Loucy (cell line): ENCODE data around the gene FRMD5.

Experiments
- H2AFZ ChIP-seq: fragments of 200-600 bp; sonication (generic); 2 replicates; pipeline ENCODE4 v1.6.0; 2016; ENCODE audit warnings: antibody characterized with exemption, mild to moderate bottlenecking, low read length, moderate library complexity
- H3F3A ChIP-seq: fragments of 200-600 bp; 2 replicates; pipeline ENCODE4 v1.6.0; 2016; ENCODE audit warnings: antibody characterized with exemption, low read depth, mild to moderate bottlenecking
- H3K27me3 ChIP-seq: fragments of 200-600 bp; sonication (generic); 2 replicates; pipeline ENCODE4 v1.6.1; 2014; ENCODE audit warnings: low read length, mild to moderate bottlenecking; ENCODE audit not compliant: insufficient read depth, poor library complexity, severe bottlenecking
- H3K36me3 ChIP-seq: fragments of 200-600 bp; sonication (generic); 2 replicates; pipeline ENCODE4 v1.6.1; 2016; ENCODE audit warnings: low read length; ENCODE audit not compliant: insufficient read depth
- H3K4me1 ChIP-seq: fragments of 200-600 bp; sonication (generic); 2 replicates; pipeline ENCODE4 v1.5.1; 2014; ENCODE audit warnings: low read length, mild to moderate bottlenecking; ENCODE audit not compliant: insufficient read depth, poor library complexity, severe bottlenecking
- H3K4me2 ChIP-seq: fragments of 200-600 bp; sonication (generic); 2 replicates; pipeline ENCODE4 v1.6.0; 2014; ENCODE audit warnings: antibody characterized with exemption, low read length, low read depth, mild to moderate bottlenecking; ENCODE audit not compliant: poor library complexity, severe bottlenecking
- H3K4me3 ChIP-seq: fragments of 200-600 bp; sonication (generic); 2 replicates; pipeline ENCODE4 v1.5.1; 2014; ENCODE audit warnings: low read length, mild to moderate bottlenecking, mixed read lengths; ENCODE audit not compliant: poor library complexity, severe bottlenecking
- H3K79me2 ChIP-seq: fragments of 200-600 bp; sonication (generic); 2 replicates; pipeline ENCODE4 v1.6.1; 2014; ENCODE audit warnings: low read length; ENCODE audit not compliant: insufficient read depth
- H3K9ac ChIP-seq: fragments of 200-600 bp; sonication (generic); 2 replicates; pipeline ENCODE4 v1.6.0; 2014; ENCODE audit warnings: mild to moderate bottlenecking, low read depth, low read length, moderate library complexity; ENCODE audit not compliant: poor library complexity, severe bottlenecking
- H3K9me2 ChIP-seq: fragments of 200-600 bp; sonication (generic); replicated peaks from 2 replicates; pipeline ENCODE4 v1.6.1; 2016; ENCODE audit warnings: low read depth, low read length, mixed read lengths
- H3K9me3 ChIP-seq: fragments of 200-600 bp; sonication (generic); 2 replicates; pipeline ENCODE4 v1.6.1; 2014; ENCODE audit warnings: mild to moderate bottlenecking, antibody characterized with exemption, low read length, low read depth; ENCODE audit not compliant: insufficient read depth
- H4K20me1 ChIP-seq: fragments of 200-600 bp; sonication (generic); 2 replicates; pipeline ENCODE4 v1.6.0; 2014; ENCODE audit warnings: antibody characterized with exemption, low read length, mild to moderate bottlenecking; ENCODE audit not compliant: insufficient read depth, poor library complexity, severe bottlenecking
- EZH2phosphoT487 ChIP-seq: fragments of 200-600 bp; IDR thresholded peaks from 2 replicates; pipeline ENCODE4 v1.6.1; 2018; ENCODE audit warnings: antibody characterized with exemption, mild to moderate bottlenecking, moderate library complexity, borderline replicate concordance
- TF ChIP-seq, protein P1 (sequence below): fragments of 200-600 bp; sonication (generic); conservative IDR thresholded peaks from 2 replicates; pipeline ENCODE4 v1.5.1; 2014; ENCODE audit warnings: mild to moderate bottlenecking, antibody characterized with exemption, low read length

FRMD5 gene

DNA sequence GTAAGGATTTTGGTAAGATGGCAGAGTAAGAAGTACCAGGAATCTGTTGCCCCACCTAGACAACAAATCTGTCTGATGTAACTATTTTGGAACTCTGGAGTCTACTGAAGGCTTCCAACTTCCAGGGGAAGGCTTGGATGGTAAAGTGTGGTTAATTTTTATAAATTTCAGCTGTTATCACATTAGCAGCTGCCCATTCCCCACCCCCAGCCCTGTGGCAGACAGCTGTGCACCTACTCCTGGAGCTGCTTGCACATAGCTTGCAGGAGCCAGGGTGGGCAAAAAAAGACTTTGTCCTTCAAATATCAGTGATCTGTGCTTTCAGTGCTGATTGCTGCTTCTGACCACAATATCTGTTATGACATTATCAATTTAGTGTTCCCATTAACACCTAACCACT is 47.4 kb downstream of the FRMD5 start:
- Histone ChIP-seq H3K9ac (no peak overlapping the region), H3K27me3 (peaks cover 4% of the 10 kb centered on the region), H3K36me3 (no peaks in the 10 kb centered on the region), H3K4me1 (no peaks in the 10 kb centered on the region), H4K20me1 (no peaks in the 10 kb centered on the region), H3K9me3 (no peaks in the 10 kb centered on the region), H3F3A (no peaks in the 10 kb centered on the region; the same call in 1 of the 2 replicates), H3K4me3 (no peak overlapping the region), H3K9me2 (no peaks in the 10 kb centered on the region), H3K79me2 (no peaks in the 10 kb centered on the region), H2AFZ (no peak overlapping the region), H3K4me2 (no peak overlapping the region)
- TF ChIP-seq EZH2phosphoT487 = no peak
- TF ChIP-seq, protein P1, sequence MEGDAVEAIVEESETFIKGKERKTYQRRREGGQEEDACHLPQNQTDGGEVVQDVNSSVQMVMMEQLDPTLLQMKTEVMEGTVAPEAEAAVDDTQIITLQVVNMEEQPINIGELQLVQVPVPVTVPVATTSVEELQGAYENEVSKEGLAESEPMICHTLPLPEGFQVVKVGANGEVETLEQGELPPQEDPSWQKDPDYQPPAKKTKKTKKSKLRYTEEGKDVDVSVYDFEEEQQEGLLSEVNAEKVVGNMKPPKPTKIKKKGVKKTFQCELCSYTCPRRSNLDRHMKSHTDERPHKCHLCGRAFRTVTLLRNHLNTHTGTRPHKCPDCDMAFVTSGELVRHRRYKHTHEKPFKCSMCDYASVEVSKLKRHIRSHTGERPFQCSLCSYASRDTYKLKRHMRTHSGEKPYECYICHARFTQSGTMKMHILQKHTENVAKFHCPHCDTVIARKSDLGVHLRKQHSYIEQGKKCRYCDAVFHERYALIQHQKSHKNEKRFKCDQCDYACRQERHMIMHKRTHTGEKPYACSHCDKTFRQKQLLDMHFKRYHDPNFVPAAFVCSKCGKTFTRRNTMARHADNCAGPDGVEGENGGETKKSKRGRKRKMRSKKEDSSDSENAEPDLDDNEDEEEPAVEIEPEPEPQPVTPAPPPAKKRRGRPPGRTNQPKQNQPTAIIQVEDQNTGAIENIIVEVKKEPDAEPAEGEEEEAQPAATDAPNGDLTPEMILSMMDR = no peak

DNA sequence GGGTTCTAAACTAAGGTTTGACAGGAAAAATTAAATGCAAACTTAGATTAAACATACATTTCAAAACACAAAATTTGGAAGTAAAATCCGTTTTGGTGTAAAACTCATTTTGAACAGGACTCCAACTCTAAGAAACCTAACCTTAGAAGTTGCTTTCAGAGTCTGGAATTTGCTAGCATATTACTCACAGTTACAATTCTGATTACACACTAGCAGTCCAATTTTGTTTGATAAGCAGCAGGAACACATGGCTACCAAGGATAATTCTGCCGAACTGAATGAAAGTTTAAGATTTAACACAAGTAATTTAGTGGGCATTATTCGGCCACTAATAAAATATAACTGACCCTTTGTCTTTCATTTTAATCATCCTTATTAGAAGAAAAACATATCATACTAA is 49.6 kb downstream of the FRMD5 start:
- H3K9me3 ChIP-seq = no peaks in the 10 kb centered on the region
- H3F3A ChIP-seq = no peaks in the 10 kb centered on the region; the same call in 1 of the 2 replicates
- no peaks in the 10 kb centered on the region for H4K20me1 ChIP-seq
- TF ChIP-seq, protein P1 = no peak
- TF ChIP-seq EZH2phosphoT487 = no peak
- H2AFZ ChIP-seq = no peak overlapping the region
- no peaks in the 10 kb centered on the region for H3K9me2 ChIP-seq
- H3K9ac ChIP-seq = no peak overlapping the region
- peaks cover 4% of the 10 kb centered on the region for H3K27me3 ChIP-seq
- H3K4me3 ChIP-seq = no peak overlapping the region
- no peaks in the 10 kb centered on the region for H3K79me2 ChIP-seq
- H3K4me2 ChIP-seq = no peak overlapping the region
- no peaks in the 10 kb centered on the region for H3K36me3 ChIP-seq
- no peaks in the 10 kb centered on the region for H3K4me1 ChIP-seq

DNA sequence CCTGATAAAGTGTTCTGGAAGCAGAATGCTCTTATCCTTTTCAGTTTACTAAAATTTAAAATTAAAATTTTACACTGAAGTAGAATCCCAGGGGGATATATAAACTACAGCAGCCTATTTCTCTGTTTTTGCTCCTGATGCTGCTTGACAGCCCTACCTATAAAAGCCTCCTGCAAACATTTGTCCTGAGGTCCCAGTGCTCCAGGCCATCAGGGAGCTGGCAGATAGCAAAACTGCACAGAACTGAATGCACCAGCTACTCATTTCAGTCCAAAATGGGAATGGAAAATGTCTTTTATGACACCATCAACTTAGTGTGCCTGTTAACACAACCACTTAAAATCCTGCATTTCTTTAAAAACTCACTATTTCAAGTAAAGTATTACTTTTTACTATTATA is 50.1 kb downstream of the FRMD5 start:
- Histone ChIP-seq H3K27me3 (peaks cover 4% of the 10 kb centered on the region), H3K9ac (no peak overlapping the region), H3K4me3 (no peak overlapping the region), H3K9me2 (no peaks in the 10 kb centered on the region), H3K4me1 (no peaks in the 10 kb centered on the region), H3F3A (no peaks in the 10 kb centered on the region; the same call in 1 of the 2 replicates), H4K20me1 (no peaks in the 10 kb centered on the region), H3K36me3 (no peaks in the 10 kb centered on the region), H3K9me3 (no peaks in the 10 kb centered on the region), H3K79me2 (no peaks in the 10 kb centered on the region), H3K4me2 (no peak overlapping the region), H2AFZ (no peak overlapping the region)
- TF ChIP-seq, protein P1 = no peak
- TF ChIP-seq EZH2phosphoT487 = no peak
